Measurements from ENCODE around the gene MAN2A2.
A peak's percentile ranks its signal among the peaks of the same experiment; 100 is the strongest.

Gene MAN2A2

DNA sequence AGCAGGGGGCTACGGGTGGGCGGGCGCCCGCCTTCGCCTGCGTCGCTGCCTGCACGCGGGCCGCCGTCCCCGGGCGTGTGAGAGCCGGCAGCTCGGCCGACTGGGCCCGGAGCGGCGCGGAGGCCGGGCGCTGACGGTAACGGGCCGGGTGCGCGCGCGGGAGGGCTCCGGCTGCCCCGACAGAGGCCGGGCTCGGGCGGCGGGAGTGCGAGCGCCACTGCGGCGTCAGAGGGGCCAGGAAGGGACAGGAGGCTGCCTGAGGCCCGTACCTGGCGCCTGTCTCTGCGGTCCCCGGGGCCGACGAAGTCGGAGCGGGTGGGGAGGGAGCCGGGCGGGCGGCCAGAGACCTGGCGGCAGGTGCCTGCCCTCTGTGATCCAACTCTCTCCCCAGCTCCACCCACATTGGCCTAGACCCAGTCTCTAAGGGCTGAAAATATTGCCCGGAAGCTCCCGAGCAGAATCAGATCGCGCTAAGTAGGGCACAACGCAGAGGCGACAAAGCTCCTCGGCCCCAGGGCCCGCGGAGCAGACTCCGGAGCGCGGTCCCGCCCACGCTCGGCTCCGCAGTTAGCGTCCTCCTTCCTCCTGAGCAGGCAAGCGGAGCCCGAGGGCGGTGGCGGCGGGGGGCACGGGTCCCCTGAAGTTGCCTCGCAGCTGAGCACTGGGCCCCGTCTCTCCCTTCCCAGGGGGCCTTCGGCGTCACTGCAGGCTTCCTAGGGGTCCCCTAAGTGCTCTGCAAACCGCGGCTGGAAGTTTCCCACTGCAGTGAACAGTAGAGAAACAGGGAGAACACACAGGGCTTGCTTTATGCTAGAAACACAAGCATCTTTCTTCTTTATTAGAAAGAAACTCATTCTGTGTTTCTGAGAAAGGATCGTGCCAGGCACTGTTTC lies at the start of gene MAN2A2:
Gene MAN2A2 (plus strand): TSS at position 463 of the 893 bp plus-strand sequence. CDS start 906 bp downstream, outside the sequence.
- H3K4me3 ChIP-seq (ENCODE audit: low read depth, low read length): peak within 1 kb of the TSS; percentile 72
- TF ChIP-seq, protein P1, sequence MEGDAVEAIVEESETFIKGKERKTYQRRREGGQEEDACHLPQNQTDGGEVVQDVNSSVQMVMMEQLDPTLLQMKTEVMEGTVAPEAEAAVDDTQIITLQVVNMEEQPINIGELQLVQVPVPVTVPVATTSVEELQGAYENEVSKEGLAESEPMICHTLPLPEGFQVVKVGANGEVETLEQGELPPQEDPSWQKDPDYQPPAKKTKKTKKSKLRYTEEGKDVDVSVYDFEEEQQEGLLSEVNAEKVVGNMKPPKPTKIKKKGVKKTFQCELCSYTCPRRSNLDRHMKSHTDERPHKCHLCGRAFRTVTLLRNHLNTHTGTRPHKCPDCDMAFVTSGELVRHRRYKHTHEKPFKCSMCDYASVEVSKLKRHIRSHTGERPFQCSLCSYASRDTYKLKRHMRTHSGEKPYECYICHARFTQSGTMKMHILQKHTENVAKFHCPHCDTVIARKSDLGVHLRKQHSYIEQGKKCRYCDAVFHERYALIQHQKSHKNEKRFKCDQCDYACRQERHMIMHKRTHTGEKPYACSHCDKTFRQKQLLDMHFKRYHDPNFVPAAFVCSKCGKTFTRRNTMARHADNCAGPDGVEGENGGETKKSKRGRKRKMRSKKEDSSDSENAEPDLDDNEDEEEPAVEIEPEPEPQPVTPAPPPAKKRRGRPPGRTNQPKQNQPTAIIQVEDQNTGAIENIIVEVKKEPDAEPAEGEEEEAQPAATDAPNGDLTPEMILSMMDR (IDR thresholded peaks at IDR 0.05; ENCODE audit: control insufficient read depth, extremely low read depth, insufficient read depth): no peak
- peak; percentile 82 for DNase-seq (ENCODE audit: low read depth)

DNA sequence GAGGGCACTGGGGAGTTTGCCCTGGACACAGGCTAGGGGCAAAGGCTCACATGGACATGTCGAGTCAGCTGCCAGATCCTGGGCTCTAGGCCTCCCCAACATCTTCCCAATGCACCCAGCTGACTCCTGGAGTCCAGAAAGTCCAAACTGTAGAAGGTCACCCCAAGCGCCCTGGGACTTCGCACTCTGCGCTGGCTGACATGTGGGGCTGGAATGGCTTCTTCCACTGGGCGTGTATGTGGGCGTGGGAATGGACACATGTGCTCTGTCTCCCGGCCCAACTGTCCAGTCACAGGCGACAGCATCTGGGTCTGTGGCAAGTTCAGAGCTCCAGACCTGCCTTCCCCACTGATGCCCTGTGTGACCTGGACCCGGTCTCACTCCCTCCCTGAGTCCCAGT lies 48.0 kb upstream of the MAN2A2 start:
- TF ChIP-seq, protein P1 (IDR thresholded peaks at IDR 0.05; ENCODE audit: control insufficient read depth, extremely low read depth, insufficient read depth): no peak
- no peak overlapping the region for H3K4me3 ChIP-seq (ENCODE audit: low read depth, low read length)
- DNase-seq (ENCODE audit: low read depth): no peak

GRCh38 chr15:90857337-90857736 lies 45.8 kb upstream of the MAN2A2 start:
- H3K4me3 ChIP-seq (ENCODE audit: low read depth, low read length): no peak overlapping the region
- DNase-seq (ENCODE audit: low read depth): no peak
- TF ChIP-seq, protein P1 (IDR thresholded peaks at IDR 0.05; ENCODE audit: control insufficient read depth, extremely low read depth, insufficient read depth): no peak

GRCh38 chr15:90857883-90858443 lies 45.1 kb upstream of the MAN2A2 start:
- H3K4me3 ChIP-seq (ENCODE audit: low read depth, low read length): no peak overlapping the region
- DNase-seq (ENCODE audit: low read depth): no peak
- TF ChIP-seq, protein P1 (IDR thresholded peaks at IDR 0.05; ENCODE audit: control insufficient read depth, extremely low read depth, insufficient read depth): no peak

GRCh38 chr15:90859234-90860131 lies 43.6 kb upstream of the MAN2A2 start:
- DNase-seq (ENCODE audit: low read depth): no peak
- H3K4me3 ChIP-seq (ENCODE audit: low read depth, low read length): no peak overlapping the region

DNA sequence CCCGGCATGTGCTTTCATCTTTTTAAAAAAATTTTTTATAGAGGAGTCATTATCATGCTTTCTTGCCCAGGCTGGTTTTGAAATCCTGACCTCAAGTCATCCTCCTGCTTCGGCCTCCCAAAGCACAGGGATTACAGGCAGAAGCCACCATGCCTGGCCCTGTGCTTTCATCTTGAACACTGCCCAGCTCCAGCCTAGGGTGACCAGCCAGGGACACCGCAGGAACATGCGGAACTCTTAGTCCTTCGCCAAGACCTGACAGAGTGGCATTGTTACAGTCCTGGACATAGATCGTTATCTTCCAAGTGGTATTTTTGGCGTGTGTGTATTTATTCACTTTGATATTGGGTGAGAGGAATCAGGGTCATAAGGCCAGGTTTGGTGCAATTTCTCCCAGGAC lies 42.7 kb upstream of the MAN2A2 start:
- H3K4me3 ChIP-seq (ENCODE audit: low read depth, low read length): no peak overlapping the region
- DNase-seq (ENCODE audit: low read depth): peak; percentile 90
- TF ChIP-seq, protein P1 (IDR thresholded peaks at IDR 0.05; ENCODE audit: control insufficient read depth, extremely low read depth, insufficient read depth): no peak

More at GRCh38 chr15:90859234-90860131, 43.6 kb upstream of the MAN2A2 start:
- TF ChIP-seq, protein P1 (IDR thresholded peaks at IDR 0.05; ENCODE audit: control insufficient read depth, extremely low read depth, insufficient read depth): no peak

Measured in LNCaP clone FGC (cell line).